ENCODE data around the gene BLM. TPM values are rescaled to one million over a fixed set of nuclear protein-coding genes. Genes with fewer than 3 reads are reported as not detected.
"Not testable (repeated sequence)": the region's sequence is repeated elsewhere in the genome, so short reads cannot be mapped to it uniquely, and the experiment has no call there.

Gene BLM
- total and polyA plus RNA-seq, 2 of the 4 experiments (the other 2 are of a cell fraction), result 2.5 to 6.5 TPM

DNA sequence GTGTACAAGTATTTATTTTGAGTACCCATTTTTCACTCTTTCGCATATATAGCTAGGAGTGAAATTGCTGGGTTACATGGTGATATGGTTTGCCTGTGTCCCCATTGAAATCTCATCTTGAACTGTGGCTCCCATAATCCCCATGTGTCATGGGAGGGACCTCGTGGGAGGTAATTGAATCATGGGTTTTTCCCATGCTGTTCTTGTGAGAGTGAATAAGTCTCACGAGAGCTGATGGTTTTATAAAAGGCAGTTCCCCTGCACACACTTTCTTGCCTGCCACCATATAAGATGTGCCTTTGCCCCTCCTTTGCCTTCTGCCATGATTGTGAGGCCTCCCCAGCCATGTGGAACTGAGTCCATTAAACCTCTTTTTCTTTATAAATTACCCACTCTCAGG is 23.4 kb downstream of the BLM start:
- CTCF ChIA-PET; POLR2A ChIA-PET (ENCODE audit: unreplicated experiment): not testable (repeated sequence)

More for the DNA sequence above, 23.4 kb downstream of the BLM start:
- H3K9me1 ChIP-seq (ENCODE audit: insufficient read depth, low read length); H3K56ac ChIP-seq (ENCODE audit: extremely low read depth, insufficient read depth, low read length); H3K4me2 ChIP-seq (ENCODE audit: low read depth, low read length); H3K36me3 ChIP-seq (ENCODE audit: control insufficient read depth, insufficient read depth, low read length); H3K4me1 ChIP-seq (ENCODE audit: control insufficient read depth, insufficient read depth, low read length); in situ Hi-C loops (cut with MboI; ENCODE audit: low sequenced_read_pairs); ATAC-seq (ENCODE audit: low read depth); H3K4me3 ChIP-seq (ENCODE audit: insufficient read depth, low read depth, low read length); H2BK5ac ChIP-seq (ENCODE audit: low read depth, low read length, poor library complexity, severe bottlenecking); H3K27me3 ChIP-seq (ENCODE audit: control insufficient read depth, insufficient read depth, low read length); H3K18ac ChIP-seq (ENCODE audit: low read depth, low read length); H2BK120ac ChIP-seq (ENCODE audit: low read depth, low read length); H2AFZ ChIP-seq (replicated peaks; ENCODE audit: low read length, poor library complexity); H4K5ac ChIP-seq (ENCODE audit: low read depth, low read length); H3K9ac ChIP-seq (ENCODE audit: low read depth, low read length); intact Hi-C loops (cut with micrococcal nuclease); H3K27ac ChIP-seq (ENCODE audit: insufficient read depth, low read length); H3K9me3 ChIP-seq (ENCODE audit: control insufficient read depth, insufficient read depth, low read length); H3K14ac ChIP-seq (replicated peaks; ENCODE audit: low read depth, low read length); H4K91ac ChIP-seq (ENCODE audit: insufficient read depth, low read depth, low read length); H3K4ac ChIP-seq (ENCODE audit: low read depth, low read length); H2AK9ac ChIP-seq (replicated peaks; ENCODE audit: low read depth, low read length, poor library complexity); dilution Hi-C loops (cut with HindIII; ENCODE audit: low sequenced_read_pairs, unreplicated experiment); H2BK15ac ChIP-seq (ENCODE audit: low read depth, low read length); DNase-seq; BruUV-seq (replicated peaks); H2BK20ac ChIP-seq (ENCODE audit: low read depth, low read length); H4K8ac ChIP-seq (ENCODE audit: low read depth in 2 of 2, low read length in 2 of 2); H4K20me1 ChIP-seq (ENCODE audit: insufficient read depth, low read length); H2AK5ac ChIP-seq (ENCODE audit: low read depth, low read length); H3K23ac ChIP-seq (ENCODE audit: low read depth, low read length): not testable (repeated sequence)
- WGBS, 2 experiments (ENCODE audit: extremely low coverage in 2 of 2, insufficient read length in 1 of 2), result no CpG with 5 or more reads among the region's 3 CpGs
- peaks cover 5 to 29% of the 10 kb centered on the region in 2 experiments for H3K79me1 ChIP-seq (ENCODE audit: low read depth in 1 of 2, low read length in 2 of 2)
